Lower leg skin (tissue), 4 donors: ENCODE data around the gene TMEM52B. TPM values are rescaled to one million over a fixed set of nuclear protein-coding genes. Genes with fewer than 3 reads are reported as not detected.

Source experiments
- DNase-seq, 2 donors: peaks; one replicate each; pipeline ENCODE4 v3.0.0-alpha.2; 2019; ENCODE audit warnings: low spot score in 2 of 2
- H3K4me3 ChIP-seq: fragments of 200-600 bp; sonication (generic); 2 replicates; pipeline ENCODE4 v1.5.1; 2017; ENCODE audit warnings: mild to moderate bottlenecking, low read depth; ENCODE audit not compliant: poor library complexity, severe bottlenecking
- POLR2A ChIP-seq, 2 donors: fragments of 450-650 bp; IDR thresholded peaks; one replicate each; pipeline ENCODE4 v1.6.1; 2016 to 2017; ENCODE audit warnings: antibody characterized with exemption in 2 of 2, mild to moderate bottlenecking in 1 of 2, moderate library complexity in 1 of 2
- WGBS, 2 donors: methylation state at CpG; one replicate each; pipeline ENCODE4 v1.1.5; 2018; 5-methylcytosine and 5-hydroxymethylcytosine counted together
- intact Hi-C: fragments of 100-400 bp; cut with DNase I; formaldehyde crosslinking; loops from one replicate; pipeline ENCODE4 v1.15.0; 2023; ENCODE audit warnings: low total_unique reads
- total RNA-seq, 4 donors: library from RNA; depleted of rRNA; stranded (reverse); fragments of >200 nt; gene quantifications; one replicate each; pipeline ENCODE4 v1.1.0, GENCODE V29; 2016
- TF ChIP-seq, protein P1 (sequence below), 3 donors: fragments of 450-650 bp; IDR thresholded peaks; one replicate each; pipeline ENCODE4 v1.5.1; 2016; ENCODE audit warnings: antibody characterized with exemption in 3 of 3, mild to moderate bottlenecking in 3 of 3, moderate library complexity in 2 of 3

Gene TMEM52B
- not detected for total RNA-seq

- H3K4me3 ChIP-seq: no peak within 1 kb of the TSS
- WGBS, 2 donors: 78 to 81% methylated on average over 4 of the region's 4 CpGs
- intact Hi-C loops: no loop called here
Measured at GRCh38 chr12:10178821-10179220, at the start of gene TMEM52B. TSS of gene TMEM52B (plus strand) at chr12:10179032. CDS start at chr12:10179575, 543 bp downstream.

GRCh38 chr12:10130042-10130441 lies 48.8 kb upstream of the TMEM52B start, which contains the start of gene CLEC7A:
TSS of gene CLEC7A (minus strand) at chr12:10130199. CDS start at chr12:10130082, 117 bp downstream.
- TF ChIP-seq, protein P1, sequence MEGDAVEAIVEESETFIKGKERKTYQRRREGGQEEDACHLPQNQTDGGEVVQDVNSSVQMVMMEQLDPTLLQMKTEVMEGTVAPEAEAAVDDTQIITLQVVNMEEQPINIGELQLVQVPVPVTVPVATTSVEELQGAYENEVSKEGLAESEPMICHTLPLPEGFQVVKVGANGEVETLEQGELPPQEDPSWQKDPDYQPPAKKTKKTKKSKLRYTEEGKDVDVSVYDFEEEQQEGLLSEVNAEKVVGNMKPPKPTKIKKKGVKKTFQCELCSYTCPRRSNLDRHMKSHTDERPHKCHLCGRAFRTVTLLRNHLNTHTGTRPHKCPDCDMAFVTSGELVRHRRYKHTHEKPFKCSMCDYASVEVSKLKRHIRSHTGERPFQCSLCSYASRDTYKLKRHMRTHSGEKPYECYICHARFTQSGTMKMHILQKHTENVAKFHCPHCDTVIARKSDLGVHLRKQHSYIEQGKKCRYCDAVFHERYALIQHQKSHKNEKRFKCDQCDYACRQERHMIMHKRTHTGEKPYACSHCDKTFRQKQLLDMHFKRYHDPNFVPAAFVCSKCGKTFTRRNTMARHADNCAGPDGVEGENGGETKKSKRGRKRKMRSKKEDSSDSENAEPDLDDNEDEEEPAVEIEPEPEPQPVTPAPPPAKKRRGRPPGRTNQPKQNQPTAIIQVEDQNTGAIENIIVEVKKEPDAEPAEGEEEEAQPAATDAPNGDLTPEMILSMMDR (IDR thresholded peaks at IDR 0.05): no peak
- no peak for TF ChIP-seq POLR2A (IDR thresholded peaks at IDR 0.05)
- no peak for DNase-seq
- WGBS, 2 donors: 34 to 37% methylated on average over 1 of the region's 1 CpG
- no peak within 1 kb of the TSS for H3K4me3 ChIP-seq
- intact Hi-C loops: no loop called here

More at GRCh38 chr12:10178821-10179220, at the start of gene TMEM52B:
- TF ChIP-seq, protein P1 (IDR thresholded peaks at IDR 0.05): no peak
- TF ChIP-seq POLR2A (IDR thresholded peaks at IDR 0.05): no peak
- no peak for DNase-seq

GRCh38 chr12:10131111-10131690 lies 47.6 kb upstream of the TMEM52B start:
- DNase-seq: no peak
- no peak overlapping the region for H3K4me3 ChIP-seq
- intact Hi-C loops: no loop called here
- no peak for TF ChIP-seq POLR2A (IDR thresholded peaks at IDR 0.05)
- TF ChIP-seq, protein P1 (IDR thresholded peaks at IDR 0.05): no peak
- 64 to 70% methylated on average over 2 of the region's 2 CpGs for WGBS, 2 donors

DNA sequence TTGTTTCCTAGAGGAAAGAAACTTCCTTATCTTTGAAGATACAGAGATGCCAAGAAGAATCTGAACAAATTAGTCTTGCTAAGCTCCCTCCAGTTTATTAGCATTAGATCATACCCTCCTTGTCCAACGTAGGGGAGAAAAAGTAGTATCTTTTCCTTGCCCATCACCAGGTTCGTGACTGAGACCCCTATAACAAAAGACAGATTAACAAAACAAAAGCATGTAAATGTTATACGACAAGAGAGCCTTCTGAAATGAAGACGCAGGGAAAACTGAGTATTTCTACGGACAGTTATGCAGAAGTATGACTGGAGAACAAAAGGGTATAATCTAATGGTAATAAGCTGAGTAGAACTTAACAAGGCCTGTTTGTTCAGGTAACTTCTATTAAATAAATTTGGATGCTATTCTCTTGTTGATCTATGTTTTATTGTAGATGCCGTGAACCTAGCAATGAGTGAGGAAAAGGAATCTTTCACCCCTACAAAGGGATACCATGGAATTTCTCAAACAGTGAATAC lies 45.9 kb upstream of the TMEM52B start:
- no peak overlapping the region for H3K4me3 ChIP-seq
- TF ChIP-seq, protein P1 (IDR thresholded peaks at IDR 0.05): no peak
- TF ChIP-seq POLR2A (IDR thresholded peaks at IDR 0.05): no peak
- intact Hi-C loops: no loop called here
- WGBS, 2 donors: 80 to 86% methylated on average over 6 of the region's 6 CpGs
- DNase-seq: no peak

DNA sequence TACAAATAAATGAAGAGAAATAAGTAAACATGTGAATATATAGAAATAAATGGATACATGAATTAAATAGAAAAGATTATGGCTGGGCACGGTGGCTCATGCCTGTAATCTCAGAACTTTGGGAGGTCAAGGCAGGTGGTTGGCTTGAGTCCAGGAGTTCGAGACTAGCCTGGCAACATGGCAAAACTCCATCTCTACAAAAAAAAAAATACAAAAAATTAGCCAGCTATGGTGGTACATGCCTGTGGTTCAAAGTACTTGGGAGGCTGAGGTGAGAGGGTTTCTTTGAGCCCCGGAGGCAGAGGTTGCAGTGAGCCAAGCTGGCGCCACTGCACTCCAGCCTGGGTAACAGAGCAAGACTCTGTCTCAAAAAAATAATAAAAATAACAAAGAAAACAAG lies 43.7 kb upstream of the TMEM52B start:
- DNase-seq: no peak
- TF ChIP-seq POLR2A (IDR thresholded peaks at IDR 0.05): no peak
- TF ChIP-seq, protein P1 (IDR thresholded peaks at IDR 0.05): no peak
- WGBS, 2 donors: 61 to 76% methylated on average over 4 of the region's 4 CpGs
- intact Hi-C loops: no loop called here
- H3K4me3 ChIP-seq: no peak overlapping the region
